ENCODE data around the gene ZDHHC14.
"Not testable (repeated sequence)": the region's sequence is repeated elsewhere in the genome, so short reads cannot be mapped to it uniquely, and the experiment has no call there.

ZDHHC14 gene

GRCh38 chr6:157381631-157382621 is 936 bp downstream of the ZDHHC14 start:
- DNase-seq, result peak; percentile 71

DNA sequence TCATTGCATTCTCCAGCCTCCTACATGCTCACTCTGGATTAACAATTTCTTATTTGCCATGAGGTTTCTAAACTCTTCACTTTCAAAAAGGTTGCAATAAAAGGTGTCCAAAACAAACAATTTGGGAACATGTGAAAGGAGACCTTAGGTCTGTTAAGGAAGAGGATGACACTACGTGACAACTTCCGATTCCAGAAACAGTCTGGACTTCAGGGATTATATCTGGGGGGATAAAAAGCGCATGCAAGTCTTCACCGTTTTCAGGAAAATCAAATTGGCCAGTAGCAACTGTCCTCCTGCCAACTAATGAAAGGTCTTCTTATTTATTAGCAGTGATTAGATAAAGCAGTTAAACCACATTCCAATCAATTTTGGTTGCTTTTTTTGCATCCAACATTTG is 1.8 kb downstream of the ZDHHC14 start:
- no peak for DNase-seq

- no peak for DNase-seq
Observed at GRCh38 chr6:157383471-157383870, 2.5 kb downstream of the ZDHHC14 start.

- not testable (repeated sequence) for DNase-seq
Observed at GRCh38 chr6:157384962-157385361, 4.0 kb downstream of the ZDHHC14 start.

GRCh38 chr6:157385482-157385881 is 4.5 kb downstream of the ZDHHC14 start:
- DNase-seq, result no peak

GRCh38 chr6:157386023-157386422 is 5.0 kb downstream of the ZDHHC14 start:
- no peak for DNase-seq

- DNase-seq, result no peak
Observed at GRCh38 chr6:157386454-157386853, 5.5 kb downstream of the ZDHHC14 start.

- DNase-seq, result no peak
Observed at GRCh38 chr6:157388924-157389323, 7.9 kb downstream of the ZDHHC14 start.

DNA sequence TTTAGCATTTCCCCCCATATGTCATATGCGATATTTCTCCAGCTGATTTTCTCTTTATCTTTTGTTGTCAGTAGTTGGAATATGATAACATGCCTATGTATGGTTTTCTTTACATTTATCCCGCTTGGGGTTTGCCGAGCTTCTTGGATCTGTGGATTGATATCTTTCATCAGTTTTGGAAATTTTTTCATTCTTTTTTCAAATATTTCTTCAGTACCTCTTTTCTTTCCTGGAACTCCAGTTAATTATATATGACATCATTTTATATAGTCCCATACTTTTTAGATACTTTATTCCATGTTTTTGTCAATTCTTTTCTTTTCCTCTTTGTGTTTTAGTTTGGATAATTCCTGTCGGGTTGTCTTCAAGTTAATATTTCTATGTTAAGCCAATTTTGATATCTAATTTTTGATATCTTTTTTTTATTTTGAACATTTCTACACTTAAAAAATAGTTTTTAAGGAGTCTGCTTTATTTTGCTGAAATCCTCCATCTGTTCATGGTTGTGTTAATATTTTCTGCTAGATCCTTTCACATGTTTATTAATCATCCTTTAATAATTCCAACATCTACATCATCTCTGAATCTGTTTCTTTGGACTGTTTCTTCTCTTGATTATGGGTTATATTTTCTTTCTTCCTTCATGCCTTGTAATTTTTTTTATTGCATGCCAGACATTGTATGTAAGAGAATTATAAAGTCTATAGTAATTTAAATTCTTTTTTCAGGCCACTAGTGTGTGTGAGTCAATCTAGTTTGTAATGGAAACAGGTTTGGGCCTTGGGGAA is 9.5 kb downstream of the ZDHHC14 start:
- no peak for DNase-seq

GRCh38 chr6:157392927-157393668 is 12.1 kb downstream of the ZDHHC14 start:
- DNase-seq, result no peak

DNA sequence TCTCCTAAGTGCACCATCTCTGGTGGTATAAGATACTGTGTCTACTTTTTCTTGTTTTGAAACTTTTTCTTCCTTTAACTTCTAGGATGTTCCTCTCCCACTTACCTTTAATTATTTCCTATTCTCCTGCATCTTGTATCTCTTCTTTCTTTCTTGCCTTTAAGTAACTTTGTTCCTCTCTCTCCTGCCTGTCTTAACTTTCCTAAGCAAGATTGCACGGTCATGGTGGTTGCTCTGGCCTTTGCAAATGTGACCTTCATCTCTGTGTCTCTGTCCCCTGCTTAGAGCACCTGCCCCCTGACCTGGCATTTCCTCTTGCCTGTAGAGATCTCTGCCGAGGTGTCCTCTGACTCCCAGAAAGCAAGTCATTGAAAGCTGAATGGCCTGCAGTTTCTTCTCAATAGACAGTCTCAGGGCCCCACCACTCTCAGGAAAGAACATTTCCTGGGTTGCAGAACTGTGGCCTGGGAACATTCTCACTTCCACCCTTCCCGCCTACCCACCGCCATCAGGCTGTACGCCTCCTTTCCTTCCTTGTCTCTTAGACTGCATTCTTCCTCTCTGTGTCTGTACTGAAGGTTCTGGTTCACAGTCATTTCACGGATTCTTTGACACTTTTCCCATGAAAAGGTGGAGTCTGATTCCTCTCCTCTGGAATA is 12.8 kb downstream of the ZDHHC14 start:
- DNase-seq, result no peak

GRCh38 chr6:157395199-157395598 is 14.2 kb downstream of the ZDHHC14 start:
- not testable (repeated sequence) for DNase-seq

DNA sequence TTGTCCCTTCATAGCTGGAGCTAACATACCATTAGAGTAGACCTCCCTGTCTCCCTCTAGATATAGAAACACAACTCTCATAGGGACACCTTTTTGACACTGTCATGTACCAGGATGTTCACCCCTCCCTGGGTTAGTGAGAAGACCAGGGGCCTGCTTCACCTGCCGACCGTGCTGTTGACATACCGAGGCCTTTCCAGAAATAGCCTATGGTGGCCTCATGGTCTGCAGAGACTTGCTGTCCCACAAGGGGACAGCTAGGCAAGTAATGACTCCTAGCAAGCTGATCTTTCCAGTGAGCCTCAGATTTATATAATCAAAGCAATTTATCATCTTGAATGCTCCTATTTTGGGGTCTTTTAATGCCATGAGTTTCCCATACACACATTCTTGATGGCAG is 15.0 kb downstream of the ZDHHC14 start:
- no peak for DNase-seq

DNA sequence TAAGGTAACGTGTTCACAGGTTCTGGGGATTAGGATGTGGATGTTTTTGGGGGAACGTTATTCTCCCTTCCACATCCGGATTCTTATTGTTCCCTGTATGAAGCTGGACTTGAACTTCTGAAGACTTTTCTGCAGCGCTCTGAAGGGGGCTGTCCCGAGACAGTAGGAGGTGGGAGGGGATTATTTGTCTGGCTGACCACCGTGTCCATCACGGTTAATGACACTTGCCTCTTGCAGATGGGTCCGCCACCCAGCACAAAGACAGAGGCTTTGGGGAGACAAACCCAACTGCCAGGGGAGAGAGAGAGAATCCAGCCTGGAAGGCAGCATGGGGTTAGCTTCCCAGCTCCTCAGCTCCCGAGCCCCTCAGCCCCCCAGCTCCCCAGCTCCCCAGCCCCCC is 16.7 kb downstream of the ZDHHC14 start:
- no peak for DNase-seq

DNA sequence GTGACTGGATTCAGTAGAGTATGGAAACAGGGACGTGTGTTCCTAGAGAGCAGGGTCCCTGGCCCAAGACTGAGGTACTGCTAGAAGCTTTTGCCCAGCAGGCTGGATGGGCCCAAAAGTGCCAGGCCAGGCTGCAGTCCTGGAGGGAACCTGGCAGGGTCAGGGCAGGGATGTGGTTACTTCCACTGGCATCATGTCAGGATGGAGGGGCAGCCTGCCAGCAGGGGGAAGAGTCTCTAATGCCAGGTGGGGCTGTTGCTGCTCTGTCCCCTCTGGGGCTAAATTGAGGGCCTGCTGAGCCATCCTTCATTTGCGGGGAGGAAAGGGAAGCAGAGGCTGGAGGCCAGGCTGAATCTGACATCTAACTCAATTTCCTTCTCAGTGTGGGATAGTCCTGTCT is 17.2 kb downstream of the ZDHHC14 start:
- no peak for DNase-seq

DNA sequence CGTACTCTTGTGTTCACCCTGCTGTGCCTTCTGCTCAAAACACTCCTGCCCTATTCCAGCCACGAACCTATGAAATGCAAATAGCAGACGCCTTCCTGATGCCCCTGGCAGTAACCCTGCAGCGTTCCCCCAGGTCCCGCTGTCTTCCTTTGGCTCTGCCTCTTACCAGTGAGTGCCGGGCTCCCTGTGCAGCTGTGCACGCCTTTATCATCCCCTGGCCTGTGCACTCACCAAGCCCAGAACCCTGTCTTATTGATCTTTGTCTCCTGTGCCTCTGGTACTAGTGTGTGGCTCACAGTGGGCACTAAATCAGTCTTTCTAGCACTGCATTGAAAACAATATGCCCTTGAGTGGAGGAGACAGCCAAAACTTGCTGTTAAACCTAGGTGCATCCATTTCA is 19.7 kb downstream of the ZDHHC14 start:
- no peak for DNase-seq

GRCh38 chr6:157401734-157402338 is 20.8 kb downstream of the ZDHHC14 start:
- DNase-seq, result no peak

GRCh38 chr6:157402996-157403685 is 22.2 kb downstream of the ZDHHC14 start:
- DNase-seq, result no peak

GRCh38 chr6:157403686-157404051 is 22.7 kb downstream of the ZDHHC14 start:
- no peak for DNase-seq

DNA sequence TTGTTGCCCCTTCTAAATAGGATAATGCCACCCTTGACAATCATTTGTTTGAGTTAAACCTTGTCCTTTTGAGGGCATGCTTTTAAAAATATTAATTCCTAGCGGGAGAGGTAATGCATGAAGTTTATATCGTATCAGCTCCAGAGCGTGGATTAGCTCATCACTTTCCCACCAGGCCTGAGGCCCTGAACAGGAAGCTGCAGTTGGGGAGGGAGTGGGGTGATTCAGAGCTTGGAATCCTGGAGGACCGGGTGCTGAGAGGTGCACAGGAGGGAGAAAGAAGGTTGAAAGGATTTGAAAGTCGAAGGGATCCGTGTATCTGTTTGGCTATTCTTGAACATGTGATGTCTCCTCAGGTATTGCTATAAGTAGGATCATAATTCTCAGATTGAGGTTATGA is 25.0 kb downstream of the ZDHHC14 start:
- no peak for DNase-seq

GRCh38 chr6:157406661-157407060 is 25.7 kb downstream of the ZDHHC14 start:
- DNase-seq, result no peak

GRCh38 chr6:157407646-157408045 is 26.7 kb downstream of the ZDHHC14 start:
- DNase-seq, result no peak
